Upper lobe of left lung (tissue), 6 donors: ENCODE measurements around the gene PACSIN1. TPM values are rescaled to one million over a fixed set of nuclear protein-coding genes. Genes with fewer than 3 reads are reported as not detected.

Source experiments
- ATAC-seq, 2 donors: fragments of 200-7000 bp; cut with Tn5 transposase; one replicate each; pipeline ENCODE4 v1.9.1; 2022; ENCODE audit warnings: mild to moderate bottlenecking in 2 of 2, moderate library complexity in 2 of 2; ENCODE audit not compliant: low FRiP score in 2 of 2
- DNase-seq, 2 donors: peaks; one replicate each; pipeline ENCODE4 v3.0.0-alpha.2; 2019 to 2020
- H3K27ac ChIP-seq, 4 donors: fragments of 200-600 bp; sonication (generic); one replicate each; pipeline ENCODE4 v1.5.1; 2016 to 2019
- H3K27me3 ChIP-seq, 4 donors: fragments of 200-600 bp; sonication (generic); one replicate each; pipeline ENCODE4 v1.5.1; 2017 to 2019
- H3K36me3 ChIP-seq, 4 donors: fragments of 200-600 bp; sonication (generic); one replicate each; pipeline ENCODE4 v1.5.1; 2016 to 2019
- H3K4me1 ChIP-seq, 4 donors: fragments of 200-600 bp; sonication (generic); one replicate each; pipeline ENCODE4 v1.5.1; 2018 to 2019
- H3K4me3 ChIP-seq, 4 donors: fragments of 200-600 bp; sonication (generic); one replicate each; pipeline ENCODE4 v1.5.1; 2017 to 2019; ENCODE audit warnings: mild to moderate bottlenecking in 2 of 4, moderate library complexity in 1 of 4
- H3K9me3 ChIP-seq, 4 donors: fragments of 200-600 bp; sonication (generic); one replicate each; pipeline ENCODE4 v1.5.1; 2018 to 2019
- CTCF ChIP-seq, 6 experiments: fragments of 450-650 bp in 4 of 6; fragments of 200-600 bp in 2 of 6; sonication (generic) in 2 of 6; IDR thresholded peaks; one replicate each; pipeline ENCODE4 v1.5.1; 2016 to 2019; ENCODE audit warnings: antibody characterized with exemption in 6 of 6
- EP300 ChIP-seq, 4 donors: sonication (generic); formaldehyde crosslinking; IDR thresholded peaks; one replicate each; pipeline ENCODE4 v1.5.1; 2017; ENCODE audit warnings: antibody characterized with exemption in 4 of 4, control low read depth in 2 of 4
- POLR2A ChIP-seq, 4 donors: fragments of 450-650 bp; IDR thresholded peaks; one replicate each; pipeline ENCODE4 v1.5.1; 2016 to 2017; ENCODE audit warnings: antibody characterized with exemption in 4 of 4, mild to moderate bottlenecking in 2 of 4
- POLR2AphosphoS5 ChIP-seq, 2 donors: sonication (generic); formaldehyde crosslinking; IDR thresholded peaks; one replicate each; pipeline ENCODE4 v1.5.1; 2017; ENCODE audit warnings: antibody characterized with exemption in 2 of 2
- WGBS, 2 donors: methylation state at CpG; one replicate each; pipeline ENCODE4 v1.1.5; 2017 to 2018; 5-methylcytosine and 5-hydroxymethylcytosine counted together
- total RNA-seq, 6 donors: library from RNA; depleted of rRNA in 4 of 6; stranded (reverse); fragments of >200 nt in 4 of 6; gene quantifications; one replicate each; pipeline versions ENCODE4 v1.1.0 to v1.2.1, GENCODE V29; 2016 to 2021
- donor health status: DM: no; HTN: no; CAD: no; lungs with moderate emphysema.
- donor health status: DM: no; HTN: yes; CAD: no; lungs with severe emphysema.

Gene PACSIN1
- total RNA-seq, 6 donors from 2014 or later = 0.06 to 3.0 (median 0.17) TPM; not detected in 3

- DNase-seq = no peak
- Histone ChIP-seq H3K27me3 (no peaks in the 10 kb centered on the region), H3K9me3 (no peaks in the 10 kb centered on the region), H3K27ac (no peak overlapping the region), H3K4me1 (peaks cover 11 to 27% (median 15%) of the 10 kb centered on the region in 4 donors), H3K4me3 (no peak overlapping the region), H3K36me3 (no peaks in the 10 kb centered on the region)
- no peak for TF ChIP-seq POLR2A (IDR thresholded peaks at IDR 0.05)
- no peak for TF ChIP-seq CTCF (IDR thresholded peaks at IDR 0.05)
- TF ChIP-seq POLR2AphosphoS5 (IDR thresholded peaks at IDR 0.05) = no peak
- no peak for TF ChIP-seq EP300 (IDR thresholded peaks at IDR 0.05)
- 77 to 100% methylated on average over 1 of the region's 2 CpGs for WGBS, 2 donors
- no peak for ATAC-seq
Measured at GRCh38 chr6:34549804-34550202, 83.9 kb downstream of the PACSIN1 start.

GRCh38 chr6:34551720-34552119 is 85.8 kb downstream of the PACSIN1 start:
- no peak overlapping the region for H3K4me3 ChIP-seq
- no peak for ATAC-seq
- H3K27me3 ChIP-seq = no peaks in the 10 kb centered on the region
- no peak overlapping the region for H3K27ac ChIP-seq
- DNase-seq = no peak
- peaks cover 5 to 23% (median 12%) of the 10 kb centered on the region in 4 donors for H3K4me1 ChIP-seq
- H3K9me3 ChIP-seq = no peaks in the 10 kb centered on the region
- H3K36me3 ChIP-seq = no peaks in the 10 kb centered on the region
- TF ChIP-seq CTCF (IDR thresholded peaks at IDR 0.05) (no peak), POLR2A (IDR thresholded peaks at IDR 0.05) (no peak)
- WGBS, 2 donors = 96 to 97% methylated on average over 8 of the region's 8 CpGs

DNA sequence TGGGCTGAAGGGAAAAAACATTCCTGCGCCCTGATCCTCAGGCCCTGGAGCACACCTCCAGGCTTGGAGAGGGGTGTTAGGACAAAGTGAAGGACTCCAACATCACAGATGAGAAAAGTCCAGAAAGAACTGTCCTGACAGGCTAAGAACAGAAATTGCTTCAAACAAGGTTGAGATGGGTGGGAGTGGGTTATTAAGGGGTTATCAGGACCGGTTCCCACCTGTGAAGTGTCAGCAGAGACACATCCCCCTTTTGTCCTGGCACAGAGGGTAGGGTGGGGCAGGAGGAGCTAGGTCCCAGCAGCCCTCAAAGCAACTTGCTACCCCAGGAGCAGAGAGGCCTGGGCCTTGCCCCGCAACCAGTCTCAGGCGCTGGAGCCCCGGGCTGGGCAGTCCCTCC is 86.7 kb downstream of the PACSIN1 start:
- H3K36me3 ChIP-seq = no peaks in the 10 kb centered on the region
- no peaks in the 10 kb centered on the region for H3K9me3 ChIP-seq
- no peaks in the 10 kb centered on the region for H3K27me3 ChIP-seq
- ATAC-seq = no peak
- H3K27ac ChIP-seq = no peak overlapping the region
- peaks cover 0 to 14% (median 6%) of the 10 kb centered on the region in 4 donors for H3K4me1 ChIP-seq
- no peak for DNase-seq
- TF ChIP-seq EP300 (IDR thresholded peaks at IDR 0.05) (no peak), POLR2AphosphoS5 (IDR thresholded peaks at IDR 0.05) (no peak), POLR2A (IDR thresholded peaks at IDR 0.05) (no peak)
- 88 to 92% methylated on average over 2 to 5 of the region's 5 CpGs for WGBS, 2 donors
- no peak overlapping the region for H3K4me3 ChIP-seq

DNA sequence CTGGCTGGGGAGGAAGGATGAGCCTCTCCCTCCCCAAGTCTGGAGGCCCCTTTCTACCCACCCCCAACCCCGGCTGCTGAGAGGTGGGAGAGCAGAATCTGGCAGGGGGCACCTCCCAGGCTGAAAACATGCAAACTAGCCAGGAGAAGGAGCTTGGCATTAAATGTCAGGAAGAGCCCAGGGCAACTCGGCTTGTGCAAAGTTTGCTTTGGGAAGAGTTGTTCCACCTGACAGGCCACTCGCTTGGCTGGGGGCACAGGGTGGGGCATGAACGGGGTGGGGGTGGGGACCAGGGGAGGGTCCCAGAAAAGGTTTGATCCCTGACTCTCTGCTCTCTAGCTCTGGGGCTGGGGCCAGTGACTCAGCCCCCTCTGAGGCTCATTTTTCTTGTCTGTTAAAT is 87.3 kb downstream of the PACSIN1 start:
- TF ChIP-seq EP300 (IDR thresholded peaks at IDR 0.05) = no peak
- TF ChIP-seq CTCF (IDR thresholded peaks at IDR 0.05) = no peak
- no peak for TF ChIP-seq POLR2A (IDR thresholded peaks at IDR 0.05)
- TF ChIP-seq POLR2AphosphoS5 (IDR thresholded peaks at IDR 0.05) = no peak
- DNase-seq (no peak), ATAC-seq (no peak)
- no peaks in the 10 kb centered on the region for H3K27me3 ChIP-seq
- peaks cover 0 to 1% (median 0%) of the 10 kb centered on the region in 4 donors for H3K9me3 ChIP-seq
- 40 to 51% methylated on average over 2 to 4 of the region's 4 CpGs for WGBS, 2 donors
- H3K27ac ChIP-seq = no peak overlapping the region
- H3K4me3 ChIP-seq = no peak overlapping the region
- H3K36me3 ChIP-seq = no peaks in the 10 kb centered on the region
- peaks cover 0 to 13% (median 5%) of the 10 kb centered on the region in 4 donors for H3K4me1 ChIP-seq

DNA sequence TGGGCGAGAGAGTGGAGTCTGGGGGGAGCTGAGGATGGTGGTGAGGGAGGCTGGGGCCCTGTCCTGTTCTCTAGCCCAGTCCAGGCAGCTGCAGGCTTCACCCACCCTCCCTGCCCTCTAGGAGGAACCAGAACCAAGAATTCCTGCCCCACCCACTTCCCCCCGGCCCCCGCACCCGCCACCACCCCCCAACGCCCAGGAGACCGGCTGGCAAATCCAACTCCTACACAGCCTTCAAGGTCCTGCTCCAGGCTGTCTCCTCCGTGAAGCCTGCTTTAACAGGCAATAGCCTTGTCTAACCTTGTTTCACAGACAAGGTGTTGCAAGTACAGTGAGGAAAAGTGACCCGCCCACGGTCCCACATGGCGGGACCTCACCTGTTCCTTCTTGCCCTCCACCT is 87.9 kb downstream of the PACSIN1 start:
- ATAC-seq = no peak
- H3K9me3 ChIP-seq = peaks cover 0 to 3% (median 0%) of the 10 kb centered on the region in 4 donors
- WGBS, 2 donors = 47 to 70% methylated on average over 6 to 10 of the region's 10 CpGs
- H3K4me1 ChIP-seq = peaks cover 0 to 13% (median 5%) of the 10 kb centered on the region in 4 donors
- no peaks in the 10 kb centered on the region for H3K27me3 ChIP-seq
- H3K27ac ChIP-seq = no peak overlapping the region
- no peaks in the 10 kb centered on the region for H3K36me3 ChIP-seq
- no peak overlapping the region for H3K4me3 ChIP-seq
- TF ChIP-seq EP300 (IDR thresholded peaks at IDR 0.05) (no peak), POLR2AphosphoS5 (IDR thresholded peaks at IDR 0.05) (no peak), POLR2A (IDR thresholded peaks at IDR 0.05) (no peak)
- no peak for DNase-seq

DNA sequence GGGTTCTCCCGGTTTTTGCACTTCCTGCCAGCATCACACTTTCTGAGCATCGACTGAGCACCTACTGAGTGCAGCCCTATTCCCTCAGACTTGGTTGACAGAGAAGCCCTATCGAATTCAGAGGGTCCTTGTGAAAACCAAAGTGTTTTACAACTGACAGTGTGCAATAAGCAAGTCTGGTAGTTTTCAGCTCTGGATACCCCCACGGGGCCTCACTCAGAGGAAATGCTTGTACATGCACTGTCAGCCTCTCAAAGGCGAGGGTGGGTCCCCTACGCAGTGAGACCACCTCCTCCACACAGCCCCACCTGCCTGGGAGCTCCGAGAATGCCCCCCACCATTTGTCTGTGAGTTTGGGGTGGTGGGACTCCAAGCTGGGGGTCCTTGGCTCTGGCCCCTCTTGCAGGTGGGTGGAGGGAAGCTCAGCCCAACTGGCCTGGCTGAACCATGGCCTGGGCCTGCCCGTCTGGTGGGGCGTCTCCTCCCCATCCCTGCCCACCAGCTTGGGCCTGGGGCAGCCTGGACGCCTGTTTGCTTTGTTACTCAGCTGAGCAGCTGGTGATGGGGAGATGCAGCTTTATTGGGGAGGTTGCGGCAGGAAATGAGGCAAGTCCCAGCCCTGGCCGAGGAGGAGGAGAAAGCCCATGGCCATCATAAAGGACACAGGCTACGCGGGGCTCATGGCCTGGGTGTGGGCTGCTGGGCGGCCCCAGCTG is 88.6 kb downstream of the PACSIN1 start:
- Histone ChIP-seq H3K27ac (no peak overlapping the region), H3K9me3 (peaks cover 0 to 3% (median 0%) of the 10 kb centered on the region in 4 donors), H3K4me1 (peaks cover 0 to 13% (median 5%) of the 10 kb centered on the region in 4 donors), H3K4me3 (no peak overlapping the region), H3K36me3 (no peaks in the 10 kb centered on the region), H3K27me3 (no peaks in the 10 kb centered on the region)
- TF ChIP-seq CTCF (IDR thresholded peaks at IDR 0.05) (no peak), POLR2AphosphoS5 (IDR thresholded peaks at IDR 0.05) (no peak), POLR2A (IDR thresholded peaks at IDR 0.05) (no peak), EP300 (IDR thresholded peaks at IDR 0.05) (no peak)
- 37 to 50% methylated on average over 3 to 15 of the region's 15 CpGs for WGBS, 2 donors
- ATAC-seq (no peak), DNase-seq (peak in 1 of 2 donors; percentile 62)
